Uterus (tissue), 4 donors: ENCODE measurements around the gene ARHGAP18. TPM values are rescaled to one million over a fixed set of nuclear protein-coding genes. Genes with fewer than 3 reads are reported as not detected.

Source experiments
- DNase-seq, 2 donors: peaks; one replicate each; pipeline ENCODE4 v3.0.0-alpha.2; 2019 to 2020
- H3K27ac ChIP-seq, 2 donors: fragments of 200-600 bp; sonication (generic); 1 replicate in 1 of 2; 2 replicates in 1 of 2; pipeline ENCODE4 v1.5.1; 2016 to 2018
- H3K27me3 ChIP-seq, 2 donors: fragments of 200-600 bp; sonication (generic); one replicate each; pipeline ENCODE4 v1.5.1; 2018 to 2019; ENCODE audit warnings: control low read depth in 1 of 2
- H3K36me3 ChIP-seq, 2 donors: fragments of 200-600 bp; sonication (generic); one replicate each; pipeline ENCODE4 v1.5.1; 2019; ENCODE audit warnings: control low read depth in 1 of 2
- H3K4me1 ChIP-seq, 2 donors: fragments of 200-600 bp; sonication (generic); one replicate each; pipeline ENCODE4 v1.5.1; 2018 to 2019; ENCODE audit warnings: control low read depth in 1 of 2
- H3K4me3 ChIP-seq, 2 donors: fragments of 200-600 bp; sonication (generic); 1 replicate in 1 of 2; 2 replicates in 1 of 2; pipeline ENCODE4 v1.5.1; 2018 to 2019; ENCODE audit warnings: mild to moderate bottlenecking in 1 of 2
- H3K9me3 ChIP-seq, 2 donors: fragments of 200-600 bp; sonication (generic); one replicate each; pipeline ENCODE4 v1.5.1; 2019; ENCODE audit warnings: control low read depth in 1 of 2
- POLR2A ChIP-seq, 2 donors: fragments of 450-650 bp; IDR thresholded peaks; one replicate each; pipeline ENCODE4 v1.6.1; 2016; ENCODE audit warnings: antibody characterized with exemption in 2 of 2, mild to moderate bottlenecking in 1 of 2, moderate library complexity in 1 of 2
- intact Hi-C: fragments of 100-400 bp; cut with DNase I; formaldehyde crosslinking; loops from one replicate; pipeline ENCODE4 v1.15.1; 2023; ENCODE audit warnings: low total_unique reads
- total RNA-seq, 4 donors: library from RNA; depleted of rRNA in 3 of 4; stranded (reverse); fragments of >200 nt in 3 of 4; gene quantifications; one replicate each; pipeline versions ENCODE4 v1.1.0 to v1.2.4, GENCODE V29; 2014 to 2023
- TF ChIP-seq, protein P1 (sequence below), 4 experiments: fragments of 200-600 bp in 2 of 4; fragments of 450-650 bp in 2 of 4; sonication (generic) in 2 of 4; IDR thresholded peaks; one replicate each; pipeline ENCODE4 v1.5.1; 2016 to 2019; ENCODE audit warnings: antibody characterized with exemption in 4 of 4, mild to moderate bottlenecking in 2 of 4, moderate library complexity in 1 of 4
- donor health status: DM: yes; HTN: yes; CAD: no.

ARHGAP18 gene
- total RNA-seq, 4 donors from 2014 or later, result 6.3 to 36.7 (median 15.4) TPM

DNA sequence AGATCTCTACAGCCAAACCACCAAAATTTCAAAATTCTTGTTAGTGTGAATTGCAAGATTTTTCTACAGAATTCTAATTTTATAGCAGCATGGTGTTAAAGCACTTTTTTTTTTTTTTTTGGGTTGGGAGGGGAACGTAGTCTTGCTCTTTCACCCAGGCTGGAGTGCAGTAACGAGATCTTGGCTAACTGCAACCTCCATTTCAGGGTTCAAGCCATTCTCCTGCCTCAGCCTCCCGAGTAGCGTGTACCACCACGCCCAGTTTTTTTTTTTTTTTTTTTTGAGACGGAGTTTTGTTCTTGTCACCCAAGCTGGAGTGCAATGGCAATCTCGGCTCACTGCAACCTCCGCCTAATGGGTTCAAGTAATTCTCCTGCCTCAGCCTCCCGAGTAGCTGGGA is 11.5 kb downstream of the ARHGAP18 start:
- Histone ChIP-seq H3K4me3 (no peak overlapping the region), H3K4me1 (no peaks in the 10 kb centered on the region), H3K36me3 (no peaks in the 10 kb centered on the region), H3K9me3 (no peaks in the 10 kb centered on the region), H3K27ac (no peak overlapping the region), H3K27me3 (no peaks in the 10 kb centered on the region)
- TF ChIP-seq, protein P1, sequence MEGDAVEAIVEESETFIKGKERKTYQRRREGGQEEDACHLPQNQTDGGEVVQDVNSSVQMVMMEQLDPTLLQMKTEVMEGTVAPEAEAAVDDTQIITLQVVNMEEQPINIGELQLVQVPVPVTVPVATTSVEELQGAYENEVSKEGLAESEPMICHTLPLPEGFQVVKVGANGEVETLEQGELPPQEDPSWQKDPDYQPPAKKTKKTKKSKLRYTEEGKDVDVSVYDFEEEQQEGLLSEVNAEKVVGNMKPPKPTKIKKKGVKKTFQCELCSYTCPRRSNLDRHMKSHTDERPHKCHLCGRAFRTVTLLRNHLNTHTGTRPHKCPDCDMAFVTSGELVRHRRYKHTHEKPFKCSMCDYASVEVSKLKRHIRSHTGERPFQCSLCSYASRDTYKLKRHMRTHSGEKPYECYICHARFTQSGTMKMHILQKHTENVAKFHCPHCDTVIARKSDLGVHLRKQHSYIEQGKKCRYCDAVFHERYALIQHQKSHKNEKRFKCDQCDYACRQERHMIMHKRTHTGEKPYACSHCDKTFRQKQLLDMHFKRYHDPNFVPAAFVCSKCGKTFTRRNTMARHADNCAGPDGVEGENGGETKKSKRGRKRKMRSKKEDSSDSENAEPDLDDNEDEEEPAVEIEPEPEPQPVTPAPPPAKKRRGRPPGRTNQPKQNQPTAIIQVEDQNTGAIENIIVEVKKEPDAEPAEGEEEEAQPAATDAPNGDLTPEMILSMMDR (IDR thresholded peaks at IDR 0.05), result no peak
- TF ChIP-seq POLR2A (IDR thresholded peaks at IDR 0.05), result no peak
- no peak for DNase-seq
- intact Hi-C loops, result no loop called here

- H3K4me1 ChIP-seq, result no peaks in the 10 kb centered on the region
- H3K4me3 ChIP-seq, result no peak overlapping the region
- no peaks in the 10 kb centered on the region for H3K27me3 ChIP-seq
- H3K27ac ChIP-seq, result no peak overlapping the region
- TF ChIP-seq POLR2A (IDR thresholded peaks at IDR 0.05), result no peak
- TF ChIP-seq, protein P1 (IDR thresholded peaks at IDR 0.05), result no peak
- no peaks in the 10 kb centered on the region for H3K9me3 ChIP-seq
- no peak for DNase-seq
- no peaks in the 10 kb centered on the region for H3K36me3 ChIP-seq
- intact Hi-C loops, result no loop called here
Measured at GRCh38 chr6:129697788-129698187, 12.2 kb downstream of the ARHGAP18 start.

DNA sequence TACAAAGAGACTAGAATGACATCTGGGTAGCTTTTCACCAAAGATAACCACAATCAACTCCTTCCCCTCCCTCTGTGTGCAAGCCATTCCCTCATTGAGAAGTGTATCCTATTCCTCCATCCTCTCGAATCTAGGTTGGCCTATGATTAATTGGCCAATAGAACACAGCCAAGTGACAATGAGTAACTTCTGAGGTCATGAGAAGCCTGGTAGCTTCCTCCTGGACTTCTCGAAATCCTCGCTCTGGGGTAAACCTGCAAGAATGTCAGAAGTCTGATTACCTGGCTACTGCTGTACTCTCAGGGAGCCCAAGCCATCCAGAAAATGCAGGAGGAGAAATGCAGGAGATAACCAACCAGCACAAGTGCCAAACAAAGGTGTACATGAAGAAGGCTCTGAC is 13.1 kb downstream of the ARHGAP18 start:
- TF ChIP-seq, protein P1 (IDR thresholded peaks at IDR 0.05), result no peak
- no peak for TF ChIP-seq POLR2A (IDR thresholded peaks at IDR 0.05)
- Histone ChIP-seq H3K4me3 (no peak overlapping the region), H3K4me1 (no peaks in the 10 kb centered on the region), H3K27me3 (no peaks in the 10 kb centered on the region), H3K27ac (no peak overlapping the region), H3K36me3 (no peaks in the 10 kb centered on the region), H3K9me3 (no peaks in the 10 kb centered on the region)
- intact Hi-C loops, result no loop called here
- no peak for DNase-seq

DNA sequence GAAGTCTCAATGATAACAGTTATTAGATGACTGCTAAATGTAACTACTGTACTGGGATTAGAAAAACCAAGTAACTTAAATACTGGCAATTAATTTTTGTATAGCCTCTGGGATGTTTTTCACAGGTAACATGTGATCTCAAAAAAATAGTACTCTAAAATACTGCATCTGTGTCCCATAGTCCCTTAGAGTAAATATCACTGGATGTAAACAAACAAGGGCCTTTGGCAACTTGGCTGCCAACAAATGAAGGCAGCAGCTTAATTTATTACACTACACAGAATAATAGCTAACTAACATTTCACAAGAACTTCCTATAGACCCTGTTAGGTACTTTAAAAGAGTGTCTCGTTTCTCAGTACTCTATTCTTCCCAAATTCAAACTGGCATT is 14.0 kb downstream of the ARHGAP18 start:
- Histone ChIP-seq H3K4me3 (no peak overlapping the region), H3K9me3 (no peaks in the 10 kb centered on the region), H3K27ac (peak overlapping the region in 1 of 2 donors; percentile 34), H3K27me3 (no peaks in the 10 kb centered on the region), H3K36me3 (no peaks in the 10 kb centered on the region), H3K4me1 (no peaks in the 10 kb centered on the region)
- no peak for DNase-seq
- intact Hi-C loops, result no loop called here
- no peak for TF ChIP-seq POLR2A (IDR thresholded peaks at IDR 0.05)
- TF ChIP-seq, protein P1 (IDR thresholded peaks at IDR 0.05), result no peak

- no peaks in the 10 kb centered on the region for H3K4me1 ChIP-seq
- intact Hi-C loops, result no loop called here
- no peaks in the 10 kb centered on the region for H3K9me3 ChIP-seq
- H3K36me3 ChIP-seq, result no peaks in the 10 kb centered on the region
- H3K27me3 ChIP-seq, result no peaks in the 10 kb centered on the region
- DNase-seq, result no peak
- H3K4me3 ChIP-seq, result no peak overlapping the region
- TF ChIP-seq, protein P1 (IDR thresholded peaks at IDR 0.05), result no peak
- no peak for TF ChIP-seq POLR2A (IDR thresholded peaks at IDR 0.05)
- peak overlapping the region in 1 of 2 donors; percentile 34 for H3K27ac ChIP-seq
Measured at GRCh38 chr6:129695373-129696027, 14.5 kb downstream of the ARHGAP18 start.
